MM.1S (cell line): ENCODE results near the gene NPLOC4.

Experiments used
- DNase-seq: peaks from one replicate; pipeline ENCODE4 v3.0.0-alpha.2; 2015
- H2AFZ ChIP-seq: fragments of 300-600 bp; sonication (generic); 2 replicates; pipeline ENCODE4 v1.6.0; 2016; ENCODE audit warnings: antibody characterized with exemption, low read length
- H3F3A ChIP-seq: fragments of 300-600 bp; sonication (generic); 2 replicates; pipeline ENCODE4 v1.6.1; 2016; ENCODE audit warnings: mild to moderate bottlenecking, antibody characterized with exemption, low read length, moderate library complexity, mixed read lengths; ENCODE audit not compliant: insufficient read depth
- H3K27ac ChIP-seq: fragments of 300-600 bp; sonication (generic); 2 replicates; pipeline ENCODE4 v1.5.1; 2016; ENCODE audit warnings: mild to moderate bottlenecking, low read length
- H3K27me3 ChIP-seq: fragments of 300-600 bp; sonication (generic); replicated peaks from 2 replicates; pipeline ENCODE4 v1.6.0; 2016; ENCODE audit warnings: low read length; ENCODE audit not compliant: insufficient read depth
- H3K36me3 ChIP-seq: fragments of 300-600 bp; sonication (generic); replicated peaks from 2 replicates; pipeline ENCODE4 v1.6.1; 2016; ENCODE audit warnings: mild to moderate bottlenecking, low read length, mixed read lengths; ENCODE audit not compliant: insufficient read depth
- H3K4me1 ChIP-seq: fragments of 300-600 bp; sonication (generic); 2 replicates; pipeline ENCODE4 v1.6.1; 2016; ENCODE audit warnings: low read length, mixed read lengths
- H3K4me2 ChIP-seq: fragments of 300-600 bp; sonication (generic); 2 replicates; pipeline ENCODE4 v1.6.0; 2016; ENCODE audit warnings: low read depth, low read length
- H3K4me3 ChIP-seq: fragments of 300-600 bp; sonication (generic); 2 replicates; pipeline ENCODE4 v1.5.1; 2016; ENCODE audit warnings: low read length, mixed read lengths
- H3K79me2 ChIP-seq: fragments of 300-600 bp; sonication (generic); 2 replicates; pipeline ENCODE4 v1.6.1; 2016; ENCODE audit warnings: mixed run types, low read length, mixed read lengths
- H3K9ac ChIP-seq: fragments of 300-600 bp; sonication (generic); 2 replicates; pipeline ENCODE4 v1.6.1; 2016; ENCODE audit warnings: low read length, mixed read lengths
- H3K9me2 ChIP-seq: fragments of 300-600 bp; sonication (generic); replicated peaks from 2 replicates; pipeline ENCODE4 v1.6.1; 2016; ENCODE audit warnings: mild to moderate bottlenecking, low read length, mixed read lengths; ENCODE audit not compliant: insufficient read depth
- H3K9me3 ChIP-seq: fragments of 300-600 bp; sonication (generic); replicated peaks from 2 replicates; pipeline ENCODE4 v1.6.1; 2016; ENCODE audit warnings: mild to moderate bottlenecking, low read length, mixed read lengths; ENCODE audit not compliant: insufficient read depth
- H4K20me1 ChIP-seq: fragments of 300-600 bp; sonication (generic); 2 replicates; pipeline ENCODE4 v1.6.1; 2016; ENCODE audit warnings: mild to moderate bottlenecking, low read length, moderate library complexity, mixed read lengths; ENCODE audit not compliant: insufficient read depth
- CTCF ChIP-seq: fragments of 300-600 bp; sonication (generic); IDR thresholded peaks from 2 replicates; pipeline ENCODE4 v1.5.1; 2016; ENCODE audit warnings: antibody characterized with exemption, low read length, mixed read lengths
- EZH2 ChIP-seq: fragments of 300-600 bp; sonication (generic); optimal IDR thresholded peaks from 2 replicates; pipeline ENCODE3; 2017; ENCODE audit warnings: low read depth, mild to moderate bottlenecking, antibody characterized with exemption, low read length, mixed read lengths
- EZH2phosphoT487 ChIP-seq: fragments of 300-600 bp; sonication (generic); IDR thresholded peaks from 2 replicates; pipeline ENCODE4 v1.6.1; 2018; ENCODE audit warnings: antibody characterized with exemption, low read length

NPLOC4 gene

GRCh38 chr17:81519284-81520020 lies 117.5 kb downstream of the NPLOC4 start:
- peaks cover 16% of the 10 kb centered on the region; the same call in 1 of the 2 replicates for H3K4me1 ChIP-seq
- H3F3A ChIP-seq, result peaks cover 28% of the 10 kb centered on the region
- peaks cover 5% of the 10 kb centered on the region; the same call in 1 of the 2 replicates for H3K79me2 ChIP-seq
- TF ChIP-seq EZH2phosphoT487 (no peak), CTCF (peak; percentile 70), EZH2 (no peak)
- H3K9me3 ChIP-seq, result no peaks in the 10 kb centered on the region
- no peaks in the 10 kb centered on the region for H3K9me2 ChIP-seq
- peak overlapping the region; percentile 69 for H3K9ac ChIP-seq
- peak overlapping the region; percentile 97 for H3K4me2 ChIP-seq
- no peaks in the 10 kb centered on the region for H4K20me1 ChIP-seq
- H3K4me3 ChIP-seq, result peak overlapping the region; percentile 68
- H3K27ac ChIP-seq, result no peak overlapping the region; the same call in 1 of the 2 replicates
- 0 out of 2 replicates have a peak, but pooled peaks cover 4% of the 10 kb centered on the region for H3K27me3 ChIP-seq
- peak overlapping the region; percentile 77 for H2AFZ ChIP-seq
- peak; percentile 77 for DNase-seq
- no peaks in the 10 kb centered on the region for H3K36me3 ChIP-seq

GRCh38 chr17:81518785-81519283 lies 118.1 kb downstream of the NPLOC4 start:
- H3K9me3 ChIP-seq, result no peaks in the 10 kb centered on the region
- no peaks in the 10 kb centered on the region for H4K20me1 ChIP-seq
- peak overlapping the region; percentile 77 for H2AFZ ChIP-seq
- peaks cover 33% of the 10 kb centered on the region for H3F3A ChIP-seq
- 0 out of 2 replicates have a peak, but pooled peaks cover 2% of the 10 kb centered on the region for H3K27me3 ChIP-seq
- H3K4me1 ChIP-seq, result peaks cover 16% of the 10 kb centered on the region; the same call in 1 of the 2 replicates
- peaks cover 8% of the 10 kb centered on the region; the same call in 1 of the 2 replicates for H3K79me2 ChIP-seq
- peak; percentile 35 for DNase-seq
- TF ChIP-seq CTCF (no peak), EZH2phosphoT487 (no peak), EZH2 (no peak)
- no peaks in the 10 kb centered on the region for H3K9me2 ChIP-seq
- H3K4me2 ChIP-seq, result peak overlapping the region; percentile 97
- H3K4me3 ChIP-seq, result peak overlapping the region; percentile 68
- H3K36me3 ChIP-seq, result no peaks in the 10 kb centered on the region
- H3K27ac ChIP-seq, result no peak overlapping the region; the same call in 1 of the 2 replicates
- peak overlapping the region; percentile 69 for H3K9ac ChIP-seq

- no peak overlapping the region for H3K9ac ChIP-seq
- H4K20me1 ChIP-seq, result no peaks in the 10 kb centered on the region
- TF ChIP-seq EZH2phosphoT487 (no peak), CTCF (no peak), EZH2 (no peak)
- peaks cover 16% of the 10 kb centered on the region; the same call in 1 of the 2 replicates for H3K4me1 ChIP-seq
- no peaks in the 10 kb centered on the region for H3K9me2 ChIP-seq
- peaks cover 39% of the 10 kb centered on the region for H3F3A ChIP-seq
- no peaks in the 10 kb centered on the region for H3K36me3 ChIP-seq
- H3K4me3 ChIP-seq, result peak overlapping the region; percentile 68; the same call in 1 of the 2 replicates
- H3K27me3 ChIP-seq, result no peaks in the 10 kb centered on the region
- H3K27ac ChIP-seq, result no peak overlapping the region
- peak overlapping the region; percentile 97; the same call in 1 of the 2 replicates for H3K4me2 ChIP-seq
- peak overlapping the region; percentile 77; the same call in 1 of the 2 replicates for H2AFZ ChIP-seq
- DNase-seq, result no peak
- no peaks in the 10 kb centered on the region for H3K9me3 ChIP-seq
- peaks cover 8% of the 10 kb centered on the region; the same call in 1 of the 2 replicates for H3K79me2 ChIP-seq
Measured at GRCh38 chr17:81518113-81518784, 118.7 kb downstream of the NPLOC4 start.
